ENCODE data around the gene CASK.

- TF ChIP-seq CTCF (IDR thresholded peaks at IDR 0.05; ENCODE audit: poor library complexity) = peak; percentile 36
- TF ChIP-seq EZH2 (IDR thresholded peaks at IDR 0.05; ENCODE audit: borderline replicate concordance) = no peak
- no peak for TF ChIP-seq EZH2phosphoT487 (IDR thresholded peaks at IDR 0.05; ENCODE audit: low read depth, severe bottlenecking, unreplicated experiment)
Observed at GRCh38 chrX:41759817-41760216, 163.5 kb downstream of the CASK start.
